Central memory CD8-positive, alpha-beta T cell (primary cell): ENCODE measurements around the gene ADCY1.

Experiments
- ATAC-seq: fragments of 150-1000 bp; cut with Tn5 transposase; replicated peaks from 2 replicates; pipeline ENCODE4 v1.10.0; 2022; ENCODE audit warnings: mild to moderate bottlenecking, moderate FRiP score, moderate number of reproducible peaks; ENCODE audit not compliant: poor library complexity, severe bottlenecking; ENCODE audit errors: extremely low read depth
- DNase-seq, 2 donors: peaks; one replicate each; pipeline ENCODE4 v3.0.0; 2021; ENCODE audit warnings: low spot score in 2 of 2
- H3K27ac Mint-ChIP-seq: one replicate; pipeline ENCODE4 v1.8.0; 2022; ENCODE audit warnings: low read depth, mild to moderate bottlenecking, moderate library complexity, mixed read lengths
- H3K27me3 Mint-ChIP-seq: one replicate; pipeline ENCODE4 v1.8.0; 2022; ENCODE audit warnings: mixed read lengths
- H3K36me3 Mint-ChIP-seq: one replicate; pipeline ENCODE4 v1.8.0; 2022; ENCODE audit warnings: mild to moderate bottlenecking, moderate library complexity, mixed read lengths; ENCODE audit not compliant: insufficient read depth
- H3K4me1 Mint-ChIP-seq: one replicate; pipeline ENCODE4 v1.8.0; 2022; ENCODE audit warnings: mixed read lengths
- H3K4me3 Mint-ChIP-seq: one replicate; pipeline ENCODE4 v1.8.0; 2022; ENCODE audit warnings: mild to moderate bottlenecking, moderate library complexity, mixed read lengths
- H3K9me3 Mint-ChIP-seq: one replicate; pipeline ENCODE4 v1.8.0; 2022; ENCODE audit warnings: mixed read lengths

Gene ADCY1

DNA sequence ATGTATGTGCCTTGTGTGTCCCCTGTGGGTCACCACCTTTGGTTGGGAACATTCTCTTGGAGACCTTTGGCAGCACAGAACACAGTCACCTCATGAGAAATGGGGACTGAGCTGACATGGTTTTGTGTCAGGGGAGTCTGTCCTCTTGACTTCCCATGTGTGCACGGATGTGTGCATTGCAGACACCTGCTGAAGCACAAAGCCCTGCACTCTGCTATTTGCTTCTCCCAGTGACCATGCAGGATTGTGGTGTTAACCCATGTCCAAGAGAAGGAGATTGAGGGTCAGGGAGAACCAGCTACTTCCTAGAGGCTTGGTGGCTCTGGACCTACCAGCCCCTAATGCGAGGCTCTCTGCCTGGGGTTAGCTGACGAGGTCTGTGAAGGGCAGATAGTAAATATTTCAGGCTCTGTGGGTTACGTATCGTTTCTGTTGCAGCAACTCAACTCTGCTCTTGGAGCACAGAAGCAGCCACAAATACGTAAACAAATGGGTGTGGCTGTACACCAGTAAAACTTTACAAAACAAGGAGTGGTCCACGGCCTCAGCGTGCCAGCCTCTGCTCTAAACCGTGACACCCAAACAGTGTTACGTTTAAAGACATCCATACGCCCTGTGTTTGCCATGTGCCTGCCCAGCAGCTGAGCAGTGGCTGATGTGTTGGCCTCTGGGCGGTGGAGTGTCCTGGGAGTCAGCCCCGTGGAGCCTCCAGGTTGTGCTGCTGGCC is 51.7 kb downstream of the ADCY1 start:
- no peak for DNase-seq
- ATAC-seq = no peak
- Mint-ChIP-seq H3K4me1 (no peaks in the 10 kb centered on the region), H3K9me3 (peaks cover 2% of the 10 kb centered on the region), H3K27me3 (no peaks in the 10 kb centered on the region), H3K27ac (no peak overlapping the region), H3K4me3 (no peak overlapping the region), H3K36me3 (no peaks in the 10 kb centered on the region)

DNA sequence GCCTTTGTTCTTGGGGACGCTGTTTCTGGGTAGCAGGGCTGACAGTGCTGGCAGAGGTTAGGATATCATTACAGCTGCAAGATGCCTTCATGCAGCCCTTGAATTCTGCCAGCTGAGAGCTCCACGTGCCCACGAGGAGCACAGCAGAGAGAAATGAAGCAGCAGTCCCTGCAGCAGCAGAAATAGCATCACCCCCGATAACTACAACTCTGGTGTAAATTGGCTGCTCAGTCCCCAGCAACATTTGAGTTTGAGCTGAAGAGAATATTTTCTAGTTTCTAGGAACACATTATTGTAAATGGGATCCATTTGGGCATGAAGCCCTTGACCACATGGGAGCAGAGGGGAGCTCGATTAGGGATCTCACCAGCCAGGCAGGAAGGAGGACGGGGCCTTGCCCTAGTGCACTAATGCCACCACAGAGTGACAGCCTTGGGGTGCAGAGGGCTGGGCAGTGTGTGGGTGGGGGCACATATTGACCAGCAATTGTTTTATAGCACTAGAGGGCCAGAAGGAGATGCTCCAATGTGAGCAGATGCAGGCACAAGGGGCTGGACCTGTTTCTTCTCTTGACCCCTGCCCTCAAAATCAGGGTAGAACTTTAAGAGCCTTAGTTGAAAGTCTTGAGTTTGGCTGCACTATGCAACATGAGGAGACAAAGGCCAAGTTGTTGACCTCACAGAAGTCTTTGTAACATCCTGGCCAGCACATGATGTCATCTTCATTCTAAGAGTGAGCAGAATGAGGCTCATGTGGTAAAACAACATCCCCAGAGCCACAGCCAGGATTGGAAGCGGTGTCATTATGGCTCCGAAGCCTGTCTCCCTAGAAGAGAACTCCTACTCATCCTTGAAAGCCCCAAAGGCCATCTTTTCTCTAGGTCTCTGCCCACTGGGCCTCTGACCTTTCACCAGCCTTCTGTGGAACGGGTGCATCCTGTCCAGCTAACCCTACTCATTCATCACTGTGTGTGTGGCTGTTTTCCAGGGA is 52.6 kb downstream of the ADCY1 start:
- H3K4me1 Mint-ChIP-seq = no peaks in the 10 kb centered on the region
- no peaks in the 10 kb centered on the region for H3K9me3 Mint-ChIP-seq
- H3K4me3 Mint-ChIP-seq = no peak overlapping the region
- DNase-seq (no peak), ATAC-seq (no peak)
- H3K27ac Mint-ChIP-seq = no peak overlapping the region
- no peaks in the 10 kb centered on the region for H3K27me3 Mint-ChIP-seq
- H3K36me3 Mint-ChIP-seq = no peaks in the 10 kb centered on the region

GRCh38 chr7:45627691-45628456 is 53.7 kb downstream of the ADCY1 start:
- ATAC-seq = no peak
- Mint-ChIP-seq H3K27ac (no peak overlapping the region), H3K9me3 (no peaks in the 10 kb centered on the region), H3K4me1 (no peaks in the 10 kb centered on the region), H3K4me3 (no peak overlapping the region), H3K36me3 (no peaks in the 10 kb centered on the region), H3K27me3 (no peaks in the 10 kb centered on the region)
- DNase-seq = no peak

GRCh38 chr7:45631569-45631968 is 57.4 kb downstream of the ADCY1 start:
- no peak overlapping the region for H3K4me3 Mint-ChIP-seq
- H3K27ac Mint-ChIP-seq = no peak overlapping the region
- H3K27me3 Mint-ChIP-seq = peaks cover 7% of the 10 kb centered on the region
- H3K36me3 Mint-ChIP-seq = no peaks in the 10 kb centered on the region
- no peaks in the 10 kb centered on the region for H3K9me3 Mint-ChIP-seq
- ATAC-seq (no peak), DNase-seq (no peak)
- no peaks in the 10 kb centered on the region for H3K4me1 Mint-ChIP-seq

GRCh38 chr7:45636733-45637132 is 62.6 kb downstream of the ADCY1 start:
- DNase-seq (no peak), ATAC-seq (no peak)
- Mint-ChIP-seq H3K27me3 (peaks cover 41% of the 10 kb centered on the region), H3K27ac (no peak overlapping the region), H3K36me3 (no peaks in the 10 kb centered on the region), H3K9me3 (no peaks in the 10 kb centered on the region), H3K4me3 (no peak overlapping the region), H3K4me1 (no peaks in the 10 kb centered on the region)

GRCh38 chr7:45638916-45639315 is 64.7 kb downstream of the ADCY1 start:
- peaks cover 55% of the 10 kb centered on the region for H3K27me3 Mint-ChIP-seq
- H3K4me1 Mint-ChIP-seq = no peaks in the 10 kb centered on the region
- no peak overlapping the region for H3K27ac Mint-ChIP-seq
- H3K36me3 Mint-ChIP-seq = no peaks in the 10 kb centered on the region
- H3K4me3 Mint-ChIP-seq = no peak overlapping the region
- ATAC-seq (no peak), DNase-seq (peak in 1 of 2 donors; percentile 4)
- no peaks in the 10 kb centered on the region for H3K9me3 Mint-ChIP-seq

DNA sequence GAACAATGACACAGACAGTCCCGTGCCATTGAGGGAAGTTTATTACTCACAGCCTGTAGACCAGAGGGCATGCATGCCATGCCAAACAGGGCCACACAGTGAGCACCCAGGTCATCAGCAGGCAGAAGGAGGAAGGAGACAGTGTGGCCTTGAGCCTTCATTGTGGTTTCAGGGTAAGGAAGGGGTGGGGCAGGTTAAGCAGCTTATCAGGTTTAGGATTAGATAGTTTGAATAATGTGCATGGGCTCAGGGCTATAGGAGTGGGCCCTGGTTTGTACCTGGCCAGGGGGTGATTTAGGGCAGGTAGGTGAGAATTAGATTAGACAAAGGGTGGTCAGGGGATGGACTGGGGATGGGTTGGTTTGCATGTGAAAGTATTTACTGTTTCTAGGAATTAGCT is 67.9 kb downstream of the ADCY1 start:
- H3K27ac Mint-ChIP-seq = no peak overlapping the region
- H3K4me3 Mint-ChIP-seq = no peak overlapping the region
- ATAC-seq (no peak), DNase-seq (peak in 1 of 2 donors; percentile 4)
- peaks cover 54% of the 10 kb centered on the region for H3K27me3 Mint-ChIP-seq
- H3K36me3 Mint-ChIP-seq = no peaks in the 10 kb centered on the region
- H3K9me3 Mint-ChIP-seq = no peaks in the 10 kb centered on the region
- H3K4me1 Mint-ChIP-seq = no peaks in the 10 kb centered on the region

GRCh38 chr7:45643630-45644029 is 69.5 kb downstream of the ADCY1 start:
- ATAC-seq (no peak), DNase-seq (no peak)
- no peaks in the 10 kb centered on the region for H3K36me3 Mint-ChIP-seq
- no peak overlapping the region for H3K27ac Mint-ChIP-seq
- peaks cover 50% of the 10 kb centered on the region for H3K27me3 Mint-ChIP-seq
- H3K4me3 Mint-ChIP-seq = no peak overlapping the region
- H3K9me3 Mint-ChIP-seq = no peaks in the 10 kb centered on the region
- no peaks in the 10 kb centered on the region for H3K4me1 Mint-ChIP-seq

GRCh38 chr7:45644237-45644636 is 70.1 kb downstream of the ADCY1 start:
- DNase-seq = no peak
- Mint-ChIP-seq H3K36me3 (no peaks in the 10 kb centered on the region), H3K4me3 (no peak overlapping the region), H3K27ac (no peak overlapping the region), H3K4me1 (no peaks in the 10 kb centered on the region), H3K27me3 (peaks cover 44% of the 10 kb centered on the region), H3K9me3 (no peaks in the 10 kb centered on the region)
- no peak for ATAC-seq

DNA sequence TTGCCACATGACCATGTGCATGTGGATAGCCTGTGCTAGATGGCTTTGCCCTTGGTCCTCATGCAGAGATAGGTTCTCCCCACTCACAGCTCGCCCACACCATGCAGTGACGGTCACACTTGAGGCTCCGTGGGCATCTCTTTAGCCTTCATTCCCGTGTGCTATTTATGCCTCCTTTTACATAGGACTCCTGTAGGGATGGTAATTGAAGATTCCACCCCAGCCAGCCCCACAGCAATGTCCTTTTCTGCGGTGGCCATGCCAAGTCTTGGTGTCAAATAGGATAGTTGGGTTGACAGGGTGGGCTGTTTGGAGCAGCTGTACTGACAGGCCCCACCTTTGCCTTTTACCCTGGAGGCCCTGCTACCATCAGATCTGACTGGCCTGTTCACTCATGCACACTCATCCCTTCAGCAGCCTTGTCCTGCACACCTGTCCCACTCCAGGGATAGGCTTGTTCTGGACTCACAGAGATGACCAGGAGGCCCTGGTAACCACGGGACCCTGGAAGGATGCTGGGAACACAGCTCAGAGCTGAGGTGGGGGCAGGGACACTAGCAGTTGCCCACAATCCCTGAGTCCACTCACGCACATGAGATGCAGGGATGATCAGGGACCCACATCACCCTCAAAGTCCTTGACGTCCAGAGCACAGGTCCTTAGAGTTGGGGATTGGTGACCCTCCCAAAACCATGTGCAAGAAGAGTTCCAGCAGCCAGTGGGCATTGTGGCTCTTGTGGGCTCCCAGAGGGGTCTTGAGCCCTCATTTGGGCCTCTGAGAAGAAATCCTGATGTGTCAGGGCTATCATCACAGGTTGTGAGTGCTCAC is 71.2 kb downstream of the ADCY1 start:
- no peak overlapping the region for H3K4me3 Mint-ChIP-seq
- no peak for ATAC-seq

GRCh38 chr7:45646207-45646821 is 72.1 kb downstream of the ADCY1 start:
- no peaks in the 10 kb centered on the region for H3K4me1 Mint-ChIP-seq
- DNase-seq (peak in 1 of 2 donors; percentile 5), ATAC-seq (no peak)
- no peaks in the 10 kb centered on the region for H3K36me3 Mint-ChIP-seq
- H3K27me3 Mint-ChIP-seq = peaks cover 38% of the 10 kb centered on the region
- H3K9me3 Mint-ChIP-seq = no peaks in the 10 kb centered on the region
- no peak overlapping the region for H3K27ac Mint-ChIP-seq
- H3K4me3 Mint-ChIP-seq = no peak overlapping the region

More for the DNA sequence above, 71.2 kb downstream of the ADCY1 start:
- no peak overlapping the region for H3K27ac Mint-ChIP-seq
- DNase-seq = peak in 1 of 2 donors; percentile 3
- H3K36me3 Mint-ChIP-seq = no peaks in the 10 kb centered on the region
- H3K27me3 Mint-ChIP-seq = peaks cover 38% of the 10 kb centered on the region
- H3K4me1 Mint-ChIP-seq = no peaks in the 10 kb centered on the region
- no peaks in the 10 kb centered on the region for H3K9me3 Mint-ChIP-seq
